DMS153 treated with DMSO at 0.1 percent for 48 hours (cell line): ENCODE measurements around the gene RNF34.
A peak's percentile ranks its signal among the peaks of the same experiment; 100 is the strongest.
"Not testable (repeated sequence)": the region's sequence is repeated elsewhere in the genome, so short reads cannot be mapped to it uniquely, and the experiment has no call there.

Experiments
- DNase-seq: peaks from one replicate; lab custom pipeline; 2025; ENCODE audit not compliant: unreplicated experiment; lab: John Stamatoyannopoulos, UW

Gene RNF34

DNA sequence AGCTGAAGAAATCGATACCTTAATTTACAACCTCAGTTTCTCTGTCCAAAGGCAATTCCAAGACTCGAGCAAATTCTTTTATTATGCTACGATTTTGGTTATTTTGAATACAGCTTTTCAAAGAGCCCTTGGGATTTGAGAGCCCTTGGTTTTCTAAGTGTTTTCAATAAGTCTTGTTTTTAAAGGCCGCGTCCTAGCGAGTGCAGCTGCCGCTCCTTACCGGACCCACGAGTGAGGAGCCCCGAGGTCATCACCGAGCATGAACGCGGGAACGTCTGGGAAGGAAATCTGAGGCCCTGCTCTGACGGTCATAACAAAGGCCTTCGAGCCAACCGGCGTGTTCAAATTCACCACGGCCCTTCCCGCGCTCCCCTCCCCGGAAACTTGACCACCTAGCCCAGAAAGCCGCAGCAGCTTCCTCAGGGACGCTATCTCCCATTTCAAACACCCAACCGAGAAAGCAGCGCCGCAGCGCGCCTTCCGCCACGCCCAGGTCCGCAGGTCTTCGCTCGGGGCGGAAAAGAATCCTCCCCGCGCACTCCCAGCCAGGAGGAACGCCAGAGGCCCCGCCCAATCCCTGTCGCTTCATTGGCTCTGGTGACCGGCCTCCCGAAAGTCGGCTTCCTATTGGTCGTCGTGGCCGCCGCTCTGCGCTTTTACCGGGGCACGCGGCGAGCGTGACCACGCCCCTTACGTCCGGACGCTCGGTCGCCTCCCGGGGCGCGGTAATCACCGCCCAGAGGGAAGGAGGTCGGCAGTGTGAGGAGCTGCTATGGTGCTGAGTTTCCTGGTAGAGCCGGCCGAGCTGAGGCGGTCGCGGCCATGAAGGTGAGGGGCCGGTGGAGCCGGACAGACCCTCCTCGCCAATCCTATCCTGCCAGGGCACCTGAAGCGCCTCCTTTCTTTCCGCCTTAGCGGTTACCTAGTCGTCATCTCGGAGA is at the start of gene RNF34:
TSS of gene RNF34 (plus strand) at position 728 of the 941 bp plus-strand sequence. CDS start at position 823, 95 bp downstream.
- DNase-seq: peak; percentile 98

- peak; percentile 96 for DNase-seq
These were observed 47.9 kb upstream of the RNF34 start, which contains the start of gene ANAPC5 for GRCh38 chr12:121351820-121352681. ANAPC5 (minus strand) TSS chr12:121352411; CDS start chr12:121352340, 71 bp downstream.

DNA sequence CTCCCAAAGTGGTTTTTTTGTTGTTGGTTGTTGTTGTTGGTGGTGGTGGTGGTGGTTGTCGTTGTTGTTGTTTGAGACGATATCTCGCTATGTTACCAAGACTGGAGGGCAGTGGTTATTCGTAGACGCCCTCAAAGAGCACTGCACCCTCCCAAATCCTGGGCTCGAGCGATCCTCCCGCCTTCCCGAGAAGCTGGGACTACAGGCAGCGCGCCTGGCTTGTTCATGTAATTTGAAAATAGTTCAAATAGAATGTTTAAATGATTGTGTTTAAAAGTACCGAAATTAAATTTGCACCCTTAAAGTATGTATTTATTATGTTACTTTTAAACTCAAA is 47.3 kb upstream of the RNF34 start:
- peak; percentile 69 for DNase-seq

- DNase-seq: no peak
These were observed 44.1 kb upstream of the RNF34 start for GRCh38 chr12:121355818-121356217.

- no peak for DNase-seq
These were observed 43.3 kb upstream of the RNF34 start for GRCh38 chr12:121356657-121357056.

- no peak for DNase-seq
These were observed 42.6 kb upstream of the RNF34 start for GRCh38 chr12:121357331-121357730.

DNA sequence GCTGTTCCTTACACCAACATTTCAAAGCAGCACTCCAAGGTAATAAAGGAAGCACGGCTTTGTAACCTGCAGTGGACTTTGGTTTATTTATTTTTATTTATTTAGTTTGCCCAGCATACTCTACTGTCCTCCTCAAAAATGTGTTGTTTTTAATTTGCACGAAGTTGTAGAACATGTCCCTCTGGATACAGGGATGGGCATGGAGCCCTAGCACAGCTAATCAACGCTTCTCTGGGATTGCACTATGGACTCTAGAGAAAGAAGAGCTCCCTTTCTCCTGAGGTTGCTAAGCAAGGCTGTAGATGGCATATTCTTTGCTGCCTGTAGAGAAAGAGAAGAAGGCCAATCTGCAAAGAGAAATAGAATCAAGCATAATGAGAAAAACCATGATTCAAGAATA is 41.8 kb upstream of the RNF34 start:
- DNase-seq: no peak

DNA sequence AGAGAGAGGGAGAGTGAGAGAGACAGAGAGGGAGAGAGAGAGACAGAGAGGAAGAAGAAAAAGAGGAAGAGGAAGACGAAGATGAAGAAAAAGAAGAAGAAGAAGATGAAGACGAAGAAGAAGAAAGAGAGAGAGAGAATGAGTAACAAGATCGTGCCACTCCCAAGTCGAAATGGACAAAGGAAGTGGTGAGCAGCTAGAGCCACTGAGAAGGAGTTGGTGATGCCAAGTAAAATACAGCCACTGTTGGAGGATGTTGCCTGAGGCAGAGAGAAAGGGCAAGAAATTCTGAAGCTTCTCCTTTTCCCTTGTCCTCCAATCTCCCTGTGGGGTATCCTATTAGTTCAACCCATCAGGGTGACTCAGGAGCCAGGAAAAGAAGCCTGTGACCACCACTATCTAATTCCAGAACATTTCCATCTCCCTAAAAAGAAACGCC is 35.2 kb upstream of the RNF34 start:
- no peak for DNase-seq

- no peak for DNase-seq
These were observed 34.4 kb upstream of the RNF34 start for GRCh38 chr12:121365416-121366062.

GRCh38 chr12:121366063-121366459 is 33.9 kb upstream of the RNF34 start:
- DNase-seq: no peak

DNA sequence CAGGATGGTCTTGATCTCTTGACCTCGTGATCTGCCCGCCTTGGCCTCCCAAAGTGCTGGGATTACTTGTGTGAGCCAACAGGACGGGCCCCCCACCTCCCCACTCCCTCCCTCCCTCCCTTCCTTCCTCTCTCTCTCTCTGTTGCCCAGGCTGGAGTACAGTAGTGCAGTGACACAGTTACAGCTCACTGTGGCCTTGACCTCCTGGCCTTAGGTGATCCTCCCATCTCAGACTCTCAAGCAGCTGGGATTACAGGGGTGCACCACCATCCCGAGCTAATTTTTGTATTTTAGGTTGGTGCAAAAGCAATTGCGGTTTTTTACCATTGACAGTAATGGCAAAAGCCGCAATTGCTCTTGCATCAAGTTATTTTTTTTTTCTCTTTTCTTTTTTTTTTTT is 28.5 kb upstream of the RNF34 start:
- DNase-seq: no peak

DNA sequence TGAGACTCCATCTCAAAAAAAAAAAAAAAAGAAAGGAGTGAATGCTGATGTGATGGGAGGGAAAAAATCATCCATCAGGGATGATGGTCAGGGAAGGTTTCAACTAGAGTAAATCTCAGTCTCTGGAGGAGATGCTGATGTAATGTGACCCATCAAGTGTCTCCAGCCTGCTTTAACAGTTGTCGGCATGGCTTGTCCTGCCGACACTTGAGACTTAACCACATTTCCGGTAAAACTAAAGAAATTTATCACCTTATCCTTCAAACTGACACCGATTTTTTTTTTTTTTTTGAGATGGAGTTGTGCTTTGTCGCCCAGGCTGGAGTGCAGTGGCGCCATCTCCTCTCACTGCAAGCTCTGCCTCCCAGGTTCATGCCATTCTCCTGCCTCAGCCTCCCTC is 26.2 kb upstream of the RNF34 start:
- DNase-seq: no peak

GRCh38 chr12:121374336-121374735 is 25.6 kb upstream of the RNF34 start:
- not testable (repeated sequence) for DNase-seq

DNA sequence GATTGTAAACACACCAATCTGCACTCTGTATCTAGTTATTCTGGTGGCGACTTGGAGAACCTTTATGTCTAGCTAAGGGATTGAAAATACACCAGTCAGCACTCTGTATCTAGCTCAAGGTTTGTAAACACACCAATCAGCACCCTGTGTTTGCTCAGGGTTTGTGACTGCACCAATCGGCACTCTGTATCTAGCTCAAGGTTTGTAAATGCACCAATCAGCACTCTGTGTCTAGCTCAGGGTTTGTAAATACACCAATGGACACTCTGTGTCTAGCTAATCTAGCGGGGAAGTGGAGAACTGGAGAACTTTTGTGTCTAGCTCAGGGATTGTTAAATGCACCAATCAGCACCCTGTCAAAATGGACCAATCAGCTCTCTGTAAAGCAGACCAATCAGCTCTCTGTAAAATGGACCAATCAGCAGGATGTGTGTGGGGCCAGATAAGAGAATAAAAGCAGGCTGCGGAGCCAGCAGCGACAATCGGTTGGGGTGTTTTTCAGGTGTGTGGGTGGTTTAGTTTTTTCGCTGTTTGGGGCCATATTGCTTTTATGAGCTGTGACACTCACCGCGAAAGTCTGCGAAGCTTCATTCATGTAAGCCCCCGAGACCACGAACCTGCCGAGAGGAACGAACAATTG is 24.9 kb upstream of the RNF34 start:
- not testable (repeated sequence) for DNase-seq

GRCh38 chr12:121376754-121377697 is 22.9 kb upstream of the RNF34 start:
- no peak for DNase-seq

- no peak for DNase-seq
These were observed 21.2 kb upstream of the RNF34 start for GRCh38 chr12:121378736-121379135.

DNA sequence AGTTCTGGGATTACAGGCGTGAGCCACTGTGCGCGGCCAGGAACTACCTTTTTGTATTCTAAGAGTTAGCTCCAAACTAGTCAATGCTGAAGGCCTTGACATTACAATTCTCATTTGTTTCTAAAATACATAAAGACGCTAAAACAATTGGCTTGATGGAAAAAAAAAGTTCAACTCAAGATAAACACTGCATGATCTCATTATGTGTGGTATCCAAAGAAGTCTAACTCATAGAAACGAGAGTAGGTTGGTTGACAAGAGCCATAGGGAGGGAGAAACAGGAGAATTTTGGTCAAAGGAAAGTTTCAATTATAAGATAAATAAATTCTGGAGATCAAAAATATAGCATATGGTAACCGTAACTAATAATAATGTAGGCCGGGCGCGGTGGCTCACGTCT is 20.0 kb upstream of the RNF34 start:
- DNase-seq: no peak

GRCh38 chr12:121383601-121384021 is 16.3 kb upstream of the RNF34 start:
- no peak for DNase-seq

DNA sequence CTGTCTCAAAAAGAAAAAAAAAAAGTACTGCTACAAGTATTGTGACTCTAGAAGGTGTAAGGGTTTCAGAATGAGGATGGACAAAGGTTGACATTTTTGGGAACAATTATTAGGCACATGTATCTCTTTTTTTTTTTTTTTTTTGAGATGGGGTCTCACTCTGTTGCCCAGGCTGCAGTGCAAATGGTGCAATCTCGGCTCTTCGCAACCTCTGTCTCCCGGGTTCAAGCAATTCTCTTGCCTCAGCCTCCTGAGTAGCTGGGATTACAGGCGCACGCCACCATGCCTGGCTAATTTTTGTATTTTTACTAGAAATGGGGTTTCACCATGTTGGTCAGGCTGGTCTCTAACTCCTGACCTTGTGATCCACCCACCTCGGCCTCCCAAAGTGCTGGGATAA is 15.0 kb upstream of the RNF34 start:
- not testable (repeated sequence) for DNase-seq
